AG08395 (cell line): ENCODE results near the gene GSTM4.

Experiments
- DNase-seq: peaks from one replicate; pipeline ENCODE4 v3.0.0; 2012; ENCODE audit warnings: mixed read lengths, low spot score

GSTM4 gene

GRCh38 chr1:109655615-109656519 lies at the start of gene GSTM4:
TSS of gene GSTM4 (plus strand) at chr1:109656099. CDS start at chr1:109656390, 291 bp downstream.
- peak; percentile 85 for DNase-seq

- no peak for DNase-seq
These were observed 46.0 kb upstream of the GSTM4 start for GRCh38 chr1:109609881-109610280.

GRCh38 chr1:109610609-109611307 lies 45.1 kb upstream of the GSTM4 start:
- DNase-seq, result no peak

GRCh38 chr1:109611308-109611990 lies 44.5 kb upstream of the GSTM4 start:
- DNase-seq, result no peak

- no peak for DNase-seq
These were observed 42.3 kb upstream of the GSTM4 start for GRCh38 chr1:109613361-109614147.

GRCh38 chr1:109615879-109616278 lies 40.0 kb upstream of the GSTM4 start:
- DNase-seq, result no peak

- no peak for DNase-seq
These were observed 39.5 kb upstream of the GSTM4 start for GRCh38 chr1:109616391-109616790.

- DNase-seq, result peak; percentile 81
These were observed 38.6 kb upstream of the GSTM4 start for GRCh38 chr1:109617291-109617801.

- no peak for DNase-seq
These were observed 37.0 kb upstream of the GSTM4 start for GRCh38 chr1:109618661-109619575.

- peak; percentile 91 for DNase-seq
These were observed 36.1 kb upstream of the GSTM4 start, which contains the start of the genes AMPD2 and GNAT2 for GRCh38 chr1:109619576-109620400. TSS of gene AMPD2 (plus strand) at chr1:109619837. CDS start at chr1:109621176, 1,339 bp downstream. TSS of gene GNAT2 (minus strand) at chr1:109619616. CDS start at chr1:109612870, 6,746 bp downstream.

- peak; percentile 79 for DNase-seq
These were observed 35.5 kb upstream of the GSTM4 start for GRCh38 chr1:109620401-109620791.

- DNase-seq, result peak; percentile 97
These were observed 35.0 kb upstream of the GSTM4 start for GRCh38 chr1:109620841-109621286.

- peak; percentile 43 for DNase-seq
These were observed 34.3 kb upstream of the GSTM4 start for GRCh38 chr1:109621379-109622136.

GRCh38 chr1:109622137-109622892 lies 33.6 kb upstream of the GSTM4 start:
- no peak for DNase-seq

- no peak for DNase-seq
These were observed 33.0 kb upstream of the GSTM4 start for GRCh38 chr1:109622895-109623294.

GRCh38 chr1:109623601-109624161 lies 32.2 kb upstream of the GSTM4 start:
- DNase-seq, result peak; percentile 32
